Endothelial cell of umbilical vein (primary cell): ENCODE results near the gene KLLN. TPM values are rescaled to one million over a fixed set of nuclear protein-coding genes. Genes with fewer than 3 reads are reported as not detected.
"Not testable (repeated sequence)": the region's sequence is repeated elsewhere in the genome, so short reads cannot be mapped to it uniquely, and the experiment has no call there.

ENCODE experiments used
- BruUV-seq: library from RNA; stranded (reverse); fragments of 400-500 nt; replicated peaks from 2 replicates; lab custom pipeline; 2021; lab: Mats Ljungman, UMichigan
- CTCF ChIA-PET: fragments of 300-600, 350-600 bp; sonication (Branson Sonifier 250); formaldehyde crosslinking; loops from one replicate; lab custom pipeline; 2021; ENCODE audit warnings: antibody characterized with exemption, inconsistent platforms; lab: Charles Lee
- POLR2A ChIA-PET: fragments of 300-600, 350-600 bp; sonication (Branson Sonifier 250); formaldehyde crosslinking; loops from one replicate; lab custom pipeline; 2021; ENCODE audit warnings: antibody characterized with exemption, inconsistent platforms; lab: Charles Lee
- DNase-seq: peaks from one replicate; pipeline ENCODE4 v3.0.0-alpha.2; 2011; ENCODE audit warnings: low read depth, low spot score
- FAIRE-seq: peaks from 2 replicates; lab custom pipeline; 2011; peaks lifted over from hg19 to GRCh38; lab: Jason Lieb, UNC
- H2AFZ ChIP-seq: 2 replicates; pipeline ENCODE4 v1.6.0; 2012; ENCODE audit warnings: low read depth, low read length, control low read depth, inconsistent platforms
- H3K27ac ChIP-seq: 2 replicates; pipeline ENCODE4 v1.5.1; 2011; ENCODE audit warnings: low read depth, mild to moderate bottlenecking, control low read depth, low read length, moderate library complexity; ENCODE audit not compliant: insufficient read depth
- H3K27me3 ChIP-seq, 2 experiments: 2 replicates each; pipeline versions ENCODE4 v1.6.0 to v1.6.1; 2011; ENCODE audit warnings: low read length in 2 of 2, mixed read lengths in 1 of 2; ENCODE audit not compliant: control insufficient read depth in 2 of 2, insufficient read depth in 2 of 2
- H3K36me3 ChIP-seq, 2 experiments: 2 replicates in 1 of 2; 3 replicates in 1 of 2; pipeline ENCODE4 v1.5.1; 2011; ENCODE audit warnings: low read length in 2 of 2, mild to moderate bottlenecking in 1 of 2, moderate library complexity in 1 of 2; ENCODE audit not compliant: control insufficient read depth in 2 of 2, insufficient read depth in 2 of 2; ENCODE audit errors: extremely low read depth in 1 of 2
- H3K4me1 ChIP-seq: 3 replicates; pipeline ENCODE4 v1.5.1; 2011; ENCODE audit warnings: mild to moderate bottlenecking, low read length; ENCODE audit not compliant: control insufficient read depth, insufficient read depth; ENCODE audit errors: extremely low read depth
- H3K4me2 ChIP-seq: 2 replicates; pipeline ENCODE4 v1.6.1; 2011; ENCODE audit warnings: low read length, control low read depth, mixed read lengths; ENCODE audit not compliant: insufficient read depth
- H3K4me3 ChIP-seq, 3 experiments: fragments of 200-600 bp in 1 of 3; sonication (generic), shearing (Covaris generic) in 1 of 3; replicated peaks in 1 of 3; 2 replicates each; pipeline ENCODE4 v1.5.1; 2011 to 2016; ENCODE audit warnings: control low read depth in 3 of 3, low read length in 3 of 3, mild to moderate bottlenecking in 2 of 3, inconsistent platforms in 1 of 3, low read depth in 1 of 3, moderate library complexity in 1 of 3; ENCODE audit not compliant: insufficient read depth in 1 of 3
- H3K79me2 ChIP-seq: 2 replicates; pipeline ENCODE4 v1.6.0; 2012; ENCODE audit warnings: low read length, inconsistent platforms; ENCODE audit not compliant: control insufficient read depth, insufficient read depth
- H3K9ac ChIP-seq: replicated peaks from 2 replicates; pipeline ENCODE3; 2011; ENCODE audit warnings: low read length, control low read depth; ENCODE audit not compliant: insufficient read depth; ENCODE audit errors: extremely low read depth
- H3K9me1 ChIP-seq: replicated peaks from 3 replicates; pipeline ENCODE4 v1.6.0; 2011; ENCODE audit warnings: mild to moderate bottlenecking, low read length; ENCODE audit not compliant: control insufficient read depth, insufficient read depth; ENCODE audit errors: extremely low read depth
- H3K9me3 ChIP-seq: replicated peaks from 2 replicates; pipeline ENCODE4 v1.5.1; 2012; ENCODE audit warnings: low read length, inconsistent platforms; ENCODE audit not compliant: control insufficient read depth, insufficient read depth
- H4K20me1 ChIP-seq: replicated peaks from 2 replicates; pipeline ENCODE3; 2011; ENCODE audit warnings: mild to moderate bottlenecking, low read length; ENCODE audit not compliant: control insufficient read depth, insufficient read depth; ENCODE audit errors: extremely low read depth
- CTCF ChIP-seq, 2 donors: IDR thresholded peaks; 1 replicate in 1 of 2; 2 replicates in 1 of 2; pipeline ENCODE4 v1.5.1; 2011; ENCODE audit warnings: low read length in 2 of 2, mild to moderate bottlenecking in 2 of 2, moderate library complexity in 2 of 2, control low read depth in 1 of 2, inconsistent platforms in 1 of 2, low read depth in 1 of 2; ENCODE audit not compliant: insufficient read depth in 1 of 2; ENCODE audit errors: extremely low read depth in 1 of 2
- JUN ChIP-seq: IDR thresholded peaks from 2 replicates; pipeline ENCODE4 v1.6.1; 2011; ENCODE audit warnings: borderline replicate concordance, low read depth; ENCODE audit not compliant: insufficient read length, insufficient read depth
- dilution Hi-C: fragments of 300-500 bp; cut with MboI; formaldehyde crosslinking; loops from one replicate; pipeline ENCODE4 v1.15.0; 2019; ENCODE audit warnings: low sequenced_read_pairs; ENCODE audit not compliant: extremely low pct_ligation_motif_present
- intact Hi-C: fragments of 100-400 bp; cut with micrococcal nuclease; formaldehyde crosslinking; loops from one replicate; pipeline ENCODE4 v1.10.0; 2022
- polyA plus RNA-seq, 4 experiments: library from polyadenylated mRNA; depleted of rRNA in 3 of 4; stranded (reverse) in 3 of 4; unstranded in 1 of 4; fragments of >200 nt; gene quantifications; 2 replicates each; pipeline versions ENCODE4 v1.2.1 to v1.2.3, GENCODE V29; 2011 to 2012; ENCODE audit warnings: missing spikeins in 1 of 4
- total RNA-seq: library from RNA; stranded (reverse); gene quantifications from 2 replicates; pipeline ENCODE4 v1.2.3, GENCODE V29; 2021

The KLLN gene
- total and polyA plus RNA-seq, 2 donors (not counting 3 experiments of a cell fraction or from before 2014, with no cell fraction given): 0.14 to 0.31 TPM

GRCh38 chr10:87860156-87860795 is 3.1 kb downstream of the KLLN start:
- no TSS peak for BruUV-seq
- dilution Hi-C loops (loop anchor here (25.0 kb wide), 1 partner anchor 702 kb away; no protein-coding TSS in a partner anchor), intact Hi-C loops (loop anchor here (1.0 to 10.0 kb wide), 4 partner anchors 202 to 529 kb away; no protein-coding TSS in a partner anchor)
- DNase-seq (peak; percentile 82), FAIRE-seq (peak; percentile 35)
- Histone ChIP-seq H3K4me2 (no peak overlapping the region), H3K9me3 (no peaks in the 10 kb centered on the region), H3K27ac (no peak overlapping the region), H2AFZ (peak overlapping the region; percentile 9), H3K79me2 (peaks cover 13% of the 10 kb centered on the region), H3K27me3 (no peaks in the 10 kb centered on the region), H3K9me1 (no peaks in the 10 kb centered on the region), H3K4me3 (no peak overlapping the region), H3K9ac (no peak overlapping the region), H4K20me1 (peaks cover 3% of the 10 kb centered on the region), H3K36me3 (no peaks in the 10 kb centered on the region), H3K4me1 (peaks cover 3% of the 10 kb centered on the region)
- CTCF ChIA-PET: interaction anchor here (0.8 to 10.2 kb wide), 8 partner anchors 42 to 833 kb away, joined by 3 to 178 read pairs (median 5); partner anchors contain the start of gene ATAD1
- TF ChIP-seq CTCF (IDR thresholded peaks at IDR 0.05; ENCODE audit: extremely low read depth in 1 of 2, insufficient read depth in 1 of 2, low read depth in 1 of 2, low read length in 2 of 2) (peak; percentile 43), JUN (no peak)
- POLR2A ChIA-PET: no interaction called here

DNA sequence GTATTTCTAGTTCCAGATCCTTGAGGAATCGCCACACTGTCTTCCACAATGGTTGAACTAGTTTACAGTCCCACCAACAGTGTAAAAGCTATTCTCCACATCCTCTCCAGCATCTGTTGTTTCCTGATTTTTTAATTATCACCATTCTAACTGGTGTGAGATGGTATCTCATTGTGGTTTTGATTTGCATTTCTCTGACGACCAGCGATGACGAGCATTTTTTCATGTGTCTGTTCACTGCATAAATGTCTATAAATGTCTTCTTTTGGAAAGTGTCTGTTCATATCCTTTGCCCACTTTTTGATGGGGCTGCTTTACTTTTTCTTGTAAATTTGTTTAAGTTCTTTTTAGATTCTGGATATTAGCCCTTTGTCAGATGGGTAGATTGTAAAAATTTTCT is 7.7 kb downstream of the KLLN start:
- intact Hi-C loops, DNase-seq, H3K4me1 ChIP-seq, H3K36me3 ChIP-seq, BruUV-seq, H3K9ac ChIP-seq, FAIRE-seq, H3K79me2 ChIP-seq, CTCF ChIA-PET, H3K9me1 ChIP-seq, POLR2A ChIA-PET, H3K27ac ChIP-seq, H4K20me1 ChIP-seq, H3K4me3 ChIP-seq, H3K27me3 ChIP-seq, H3K9me3 ChIP-seq, H2AFZ ChIP-seq, H3K4me2 ChIP-seq: not testable (repeated sequence)
- dilution Hi-C loops: loop anchor here (25.0 kb wide), 1 partner anchor 707 kb away; no protein-coding TSS in a partner anchor

- H3K9ac ChIP-seq, H3K4me3 ChIP-seq, H3K27me3 ChIP-seq, H3K4me1 ChIP-seq, H3K27ac ChIP-seq, H4K20me1 ChIP-seq, DNase-seq, intact Hi-C loops, H2AFZ ChIP-seq, POLR2A ChIA-PET, H3K36me3 ChIP-seq, H3K9me3 ChIP-seq, CTCF ChIA-PET, BruUV-seq, H3K9me1 ChIP-seq, H3K79me2 ChIP-seq, H3K4me2 ChIP-seq, FAIRE-seq: not testable (repeated sequence)
- dilution Hi-C loops: loop anchor here (25.0 kb wide), 1 partner anchor 707 kb away; no protein-coding TSS in a partner anchor
These were observed 8.1 kb downstream of the KLLN start for GRCh38 chr10:87855247-87855646.
